Skin epidermis (tissue), 12 donors: Measurements from ENCODE around the gene ZNF891.

Experiments used
- H3K27ac ChIP-seq, 21 experiments: fragments of 200-600 bp; sonication (generic) in 11 of 21; one replicate each; pipeline ENCODE4 v1.5.0; 2020; ENCODE audit warnings: mild to moderate bottlenecking in 3 of 21, inconsistent platforms in 2 of 21, moderate library complexity in 2 of 21
- H3K4me3 ChIP-seq, 7 experiments: fragments of 200-600 bp; sonication (generic) in 2 of 7; one replicate each; pipeline ENCODE4 v1.5.0; 2020; ENCODE audit warnings: inconsistent platforms in 2 of 7, mild to moderate bottlenecking in 2 of 7, moderate library complexity in 1 of 7

Gene ZNF891

GRCh38 chr12:133073836-133074235 is 56.2 kb downstream of the ZNF891 start:
- H3K27ac ChIP-seq: no peak overlapping the region
- H3K4me3 ChIP-seq: no peak overlapping the region

GRCh38 chr12:133063556-133063955 is 66.5 kb downstream of the ZNF891 start:
- Histone ChIP-seq H3K4me3 (no peak overlapping the region), H3K27ac (no peak overlapping the region)

GRCh38 chr12:133061954-133062353 is 68.1 kb downstream of the ZNF891 start:
- Histone ChIP-seq H3K27ac (no peak overlapping the region), H3K4me3 (no peak overlapping the region)

GRCh38 chr12:133058203-133059113 is 71.6 kb downstream of the ZNF891 start:
- Histone ChIP-seq H3K27ac (no peak overlapping the region), H3K4me3 (no peak overlapping the region)

GRCh38 chr12:133057446-133057845 is 72.6 kb downstream of the ZNF891 start:
- Histone ChIP-seq H3K27ac (no peak overlapping the region), H3K4me3 (no peak overlapping the region)
